ENCODE data around the gene SRC. TPM values are rescaled to one million over a fixed set of nuclear protein-coding genes. Genes with fewer than 3 reads are reported as not detected.
A peak's percentile ranks its signal among the peaks of the same experiment; 100 is the strongest.

The SRC gene
- total RNA-seq, 4 donors from 2014 or later = 30.6 to 54.7 (median 45.0) TPM

DNA sequence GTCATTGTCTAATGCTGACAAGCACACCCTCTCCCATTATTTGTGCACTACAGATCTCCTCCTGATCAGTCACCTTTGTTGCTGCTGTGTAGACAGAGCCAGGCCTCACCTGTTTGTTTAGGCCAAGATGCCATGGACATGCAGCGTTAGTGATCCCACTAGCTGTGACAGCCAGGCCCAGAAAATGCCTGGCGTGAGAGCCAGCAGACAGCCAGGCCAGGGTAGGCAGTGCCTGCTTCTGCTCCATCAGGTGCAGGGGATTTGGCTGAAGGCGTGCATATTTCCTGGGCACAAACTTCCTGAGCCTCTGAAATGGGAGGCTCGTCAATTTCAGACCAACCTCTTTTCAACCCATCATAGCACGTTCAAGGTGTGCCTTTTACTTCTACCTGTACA is 29.2 kb upstream of the SRC start:
- H3K27me3 ChIP-seq = no peaks in the 10 kb centered on the region
- no peaks in the 10 kb centered on the region for H3K9me3 ChIP-seq
- no peak overlapping the region for H3K4me3 ChIP-seq
- H3K36me3 ChIP-seq = peaks cover 0 to 32% of the 10 kb centered on the region in 2 donors
- peaks cover 0 to 47% (median 18%) of the 10 kb centered on the region in 3 donors for H3K4me1 ChIP-seq
- WGBS, 2 donors (ENCODE audit: low coverage in 1 of 2) = 90 to 100% methylated on average over 2 to 4 of the region's 5 CpGs
- peak overlapping the region in 2 of 4 donors; percentile 85 to 86 for H3K27ac ChIP-seq
- no peak for TF ChIP-seq EP300 (IDR thresholded peaks at IDR 0.05)
- no peak for TF ChIP-seq POLR2A (IDR thresholded peaks at IDR 0.05)
- TF ChIP-seq POLR2AphosphoS5 (IDR thresholded peaks at IDR 0.05) = no peak
- TF ChIP-seq CTCF (IDR thresholded peaks at IDR 0.05) = no peak
- ATAC-seq = no peak

- Histone ChIP-seq H3K4me3 (no peak overlapping the region), H3K4me1 (peaks cover 0 to 41% (median 18%) of the 10 kb centered on the region in 3 donors), H3K9me3 (no peaks in the 10 kb centered on the region), H3K27me3 (no peaks in the 10 kb centered on the region), H3K27ac (peak overlapping the region in 2 of 4 donors; percentile 85 to 86), H3K36me3 (peaks cover 0 to 32% of the 10 kb centered on the region in 2 donors)
- TF ChIP-seq CTCF (IDR thresholded peaks at IDR 0.05) (no peak), EP300 (IDR thresholded peaks at IDR 0.05) (no peak), POLR2AphosphoS5 (IDR thresholded peaks at IDR 0.05) (no peak)
- WGBS, 2 donors (ENCODE audit: low coverage in 1 of 2) = 73 to 79% methylated on average over 2 to 4 of the region's 6 CpGs
- ATAC-seq = no peak
Measured at GRCh38 chr20:37317316-37317715, 28.6 kb upstream of the SRC start.

DNA sequence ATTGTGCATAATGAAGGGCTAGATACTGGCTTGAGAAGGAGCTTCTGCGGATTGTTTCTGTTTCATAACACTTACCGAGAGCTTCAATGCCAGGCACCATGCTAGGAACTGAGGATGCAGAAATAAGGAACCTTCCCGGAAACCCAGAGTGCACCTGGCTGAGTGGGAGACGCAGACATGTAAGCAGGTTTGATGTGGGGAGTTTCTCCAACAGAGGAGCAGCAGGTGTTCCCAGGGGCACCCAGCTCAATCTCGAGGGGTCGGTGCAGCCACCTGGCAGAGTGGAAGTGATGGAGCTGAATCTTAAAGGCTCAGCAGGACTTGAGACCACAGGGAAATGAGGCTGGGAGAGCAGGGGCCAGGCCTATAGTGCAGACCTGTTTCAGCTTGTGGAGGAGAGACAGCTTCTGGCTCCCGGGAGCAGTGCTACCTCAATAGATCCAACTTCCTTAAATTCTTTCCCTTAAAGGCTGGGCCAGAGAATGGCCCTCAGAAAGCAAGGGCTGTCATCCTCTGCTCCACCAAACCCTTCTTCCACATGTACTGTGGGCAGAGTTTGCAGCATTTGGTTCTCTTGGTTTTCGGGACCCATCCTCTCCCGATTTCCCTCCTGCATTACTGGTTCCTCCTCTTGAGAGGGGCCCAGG is 27.8 kb upstream of the SRC start:
- WGBS, 2 donors (ENCODE audit: low coverage in 1 of 2) = 69 to 73% methylated on average over 3 to 6 of the region's 9 CpGs
- Histone ChIP-seq H3K4me3 (no peak overlapping the region), H3K36me3 (peaks cover 0 to 32% of the 10 kb centered on the region in 2 donors), H3K9me3 (no peaks in the 10 kb centered on the region), H3K4me1 (peaks cover 0 to 33% (median 12%) of the 10 kb centered on the region in 3 donors), H3K27me3 (no peaks in the 10 kb centered on the region), H3K27ac (peak overlapping the region in 1 of 4 donors; percentile 86)
- TF ChIP-seq POLR2AphosphoS5 (IDR thresholded peaks at IDR 0.05) = no peak
- no peak for TF ChIP-seq CTCF (IDR thresholded peaks at IDR 0.05)
- no peak for TF ChIP-seq EP300 (IDR thresholded peaks at IDR 0.05)
- TF ChIP-seq POLR2A (IDR thresholded peaks at IDR 0.05) = no peak
- ATAC-seq = no peak

- no peak for TF ChIP-seq POLR2A (IDR thresholded peaks at IDR 0.05)
- no peak for TF ChIP-seq EP300 (IDR thresholded peaks at IDR 0.05)
- no peak for TF ChIP-seq POLR2AphosphoS5 (IDR thresholded peaks at IDR 0.05)
- no peak for TF ChIP-seq CTCF (IDR thresholded peaks at IDR 0.05)
- H3K4me1 ChIP-seq = peaks cover 0 to 22% (median 12%) of the 10 kb centered on the region in 3 donors
- no peak overlapping the region for H3K27ac ChIP-seq
- H3K9me3 ChIP-seq = no peaks in the 10 kb centered on the region
- no peak overlapping the region for H3K4me3 ChIP-seq
- WGBS, 2 donors (ENCODE audit: low coverage in 1 of 2) = 60 to 73% methylated on average over 5 to 6 of the region's 8 CpGs
- ATAC-seq = no peak
- H3K27me3 ChIP-seq = no peaks in the 10 kb centered on the region
- peaks cover 0 to 32% of the 10 kb centered on the region in 2 donors for H3K36me3 ChIP-seq
Measured at GRCh38 chr20:37319151-37319671, 26.7 kb upstream of the SRC start.

DNA sequence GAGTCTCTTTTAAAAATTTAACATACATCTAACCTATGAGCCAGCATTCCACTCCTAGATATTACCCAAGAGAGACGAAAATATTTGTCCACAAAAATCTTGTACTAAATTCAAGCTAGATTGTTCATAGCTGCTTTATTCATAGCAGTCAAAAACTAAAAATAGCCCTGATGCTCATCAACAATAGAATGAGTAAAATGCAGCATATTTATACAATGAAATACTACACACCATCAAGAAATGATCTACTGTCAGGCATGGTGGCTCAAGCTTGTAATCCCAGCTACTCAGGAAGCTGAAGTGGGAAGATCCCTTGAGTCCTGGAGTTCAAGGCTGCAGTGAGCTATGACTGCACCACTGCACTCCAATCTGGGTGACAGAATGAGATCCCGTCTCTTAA is 22.0 kb upstream of the SRC start:
- TF ChIP-seq EP300 (IDR thresholded peaks at IDR 0.05) = no peak
- peak; percentile 37 for TF ChIP-seq POLR2AphosphoS5 (IDR thresholded peaks at IDR 0.05)
- Histone ChIP-seq H3K9me3 (no peaks in the 10 kb centered on the region), H3K4me3 (no peak overlapping the region), H3K27ac (peak overlapping the region in 1 of 4 donors; percentile 15), H3K4me1 (peaks cover 0 to 26% (median 7%) of the 10 kb centered on the region in 3 donors), H3K36me3 (peaks cover 0 to under 1% of the 10 kb centered on the region in 2 donors), H3K27me3 (no peaks in the 10 kb centered on the region)
- 30 to 40% methylated on average over 2 of the region's 2 CpGs for WGBS, 2 donors (ENCODE audit: low coverage in 1 of 2)
- peak; percentile 35 for ATAC-seq

Data from gastroesophageal sphincter (tissue), 4 donors.